ENCODE data around the gene BCL7C. TPM values are rescaled to one million over a fixed set of nuclear protein-coding genes. Genes with fewer than 3 reads are reported as not detected.

Gene BCL7C
- total RNA-seq, 2 donors from 2014 or later: 19.9 to 34.5 TPM

DNA sequence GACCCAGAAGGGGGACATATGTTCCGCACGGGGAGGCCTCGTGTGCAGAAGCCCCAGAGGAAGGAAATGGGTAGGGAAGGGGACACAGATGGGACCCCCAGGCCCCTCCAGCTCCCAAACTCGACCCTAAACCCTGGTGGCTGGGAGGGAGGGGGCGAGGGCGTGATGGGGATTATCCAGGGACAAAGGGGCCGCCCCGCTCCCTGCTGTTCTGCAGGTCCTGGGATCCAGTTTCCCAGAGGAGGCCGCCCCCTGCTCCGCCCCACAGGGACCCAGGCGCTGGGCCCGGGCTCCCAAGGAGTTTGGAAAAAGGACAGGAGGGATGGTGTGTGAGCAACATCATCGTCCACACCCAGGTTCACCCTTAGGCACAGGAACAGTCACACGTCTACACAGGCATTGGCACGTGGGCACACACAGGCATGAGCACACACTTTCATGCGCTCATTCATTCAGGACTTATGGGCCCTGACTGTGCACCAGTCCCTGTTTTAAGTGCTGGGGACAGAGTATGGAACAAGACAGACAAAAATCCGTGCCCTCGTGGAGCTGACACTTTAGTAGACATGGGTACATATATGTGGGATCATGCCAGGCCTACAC is 16.7 kb upstream of the BCL7C start:
- DNase-seq: no peak
- TF ChIP-seq CTCF (IDR thresholded peaks at IDR 0.05): no peak
- Histone ChIP-seq H3K36me3 (no peaks in the 10 kb centered on the region), H3K4me3 (no peak overlapping the region), H3K9ac (ENCODE audit: low read depth in 2 of 2, low read length in 2 of 2) (no peak overlapping the region), H3K4me1 (no peaks in the 10 kb centered on the region), H3K9me3 (no peaks in the 10 kb centered on the region), H3K27me3 (no peaks in the 10 kb centered on the region), H3K27ac (no peak overlapping the region)
- intact Hi-C loops (cut with DNase I): no loop called here

DNA sequence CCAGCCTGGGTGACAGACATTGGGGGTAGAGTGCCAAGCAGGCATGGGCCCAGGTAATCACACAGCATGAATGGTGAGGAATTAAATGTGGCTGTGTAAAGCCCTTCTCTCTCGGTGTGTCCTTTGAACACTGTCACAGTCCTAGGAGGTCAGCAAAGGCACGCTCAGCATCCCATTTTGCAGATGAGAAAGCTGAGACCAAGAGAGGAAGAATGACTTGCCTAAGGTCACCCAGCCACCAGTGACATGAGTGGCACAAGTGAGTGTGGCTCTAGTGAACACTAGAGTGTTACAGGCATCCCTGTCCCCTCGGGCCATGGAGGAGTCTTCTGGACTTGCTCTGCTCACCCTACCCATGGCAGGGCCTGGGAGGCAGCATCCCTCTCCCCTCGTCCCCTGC is 13.2 kb upstream of the BCL7C start:
- H3K4me1 ChIP-seq: no peaks in the 10 kb centered on the region
- H3K9me3 ChIP-seq: no peaks in the 10 kb centered on the region
- intact Hi-C loops (cut with DNase I): loop anchor here (10.0 kb wide), 1 partner anchor 202 kb away; no protein-coding TSS in a partner anchor
- no peaks in the 10 kb centered on the region for H3K36me3 ChIP-seq
- H3K9ac ChIP-seq (ENCODE audit: low read depth in 2 of 2, low read length in 2 of 2): no peak overlapping the region
- no peak for TF ChIP-seq CTCF (IDR thresholded peaks at IDR 0.05)
- H3K27ac ChIP-seq: no peak overlapping the region
- H3K4me3 ChIP-seq: no peak overlapping the region
- no peaks in the 10 kb centered on the region for H3K27me3 ChIP-seq
- no peak for DNase-seq

DNA sequence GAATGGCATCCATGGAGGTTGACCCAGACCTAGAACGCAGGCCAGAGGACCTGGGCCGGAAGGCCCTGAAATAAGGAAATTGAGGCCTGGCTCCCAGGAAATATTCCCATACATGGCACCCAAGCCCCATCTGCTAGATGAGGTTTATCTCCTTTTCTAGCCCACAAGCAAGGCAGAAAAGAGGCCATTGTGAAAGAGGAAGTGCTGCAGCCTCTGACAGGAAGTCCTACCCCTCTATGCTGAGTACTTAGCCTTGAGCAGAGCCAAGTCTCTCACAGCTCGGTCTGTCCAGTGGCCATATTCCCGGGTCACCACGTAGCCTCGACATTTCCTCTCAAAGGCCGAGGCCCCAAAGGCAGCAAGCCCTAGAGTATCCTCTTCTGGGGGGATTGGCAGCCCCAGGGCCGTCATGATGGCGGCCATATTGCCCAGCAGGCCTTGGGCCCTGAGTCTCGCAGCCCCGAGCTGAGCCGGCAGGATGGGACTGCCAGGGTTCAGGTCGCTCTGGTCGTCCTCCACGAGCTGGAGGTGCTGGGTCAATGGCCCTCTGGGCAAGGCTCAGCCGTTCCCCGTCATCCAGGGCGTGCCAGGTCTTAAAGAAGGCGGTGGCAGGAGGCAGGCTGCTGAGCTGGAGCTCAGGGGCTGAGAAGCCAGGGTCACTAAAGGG is 10.4 kb upstream of the BCL7C start:
- no peak overlapping the region for H3K9ac ChIP-seq (ENCODE audit: low read depth in 2 of 2, low read length in 2 of 2)
- H3K36me3 ChIP-seq: no peaks in the 10 kb centered on the region
- no peaks in the 10 kb centered on the region for H3K9me3 ChIP-seq
- TF ChIP-seq CTCF (IDR thresholded peaks at IDR 0.05): no peak
- intact Hi-C loops (cut with DNase I): loop anchor here (5.0 to 10.0 kb wide), 2 partner anchors 57 to 199 kb away; no protein-coding TSS in a partner anchor
- H3K4me1 ChIP-seq: no peaks in the 10 kb centered on the region
- no peak overlapping the region for H3K4me3 ChIP-seq
- DNase-seq: no peak
- H3K27me3 ChIP-seq: no peaks in the 10 kb centered on the region
- H3K27ac ChIP-seq: peak overlapping the region; percentile 16

DNA sequence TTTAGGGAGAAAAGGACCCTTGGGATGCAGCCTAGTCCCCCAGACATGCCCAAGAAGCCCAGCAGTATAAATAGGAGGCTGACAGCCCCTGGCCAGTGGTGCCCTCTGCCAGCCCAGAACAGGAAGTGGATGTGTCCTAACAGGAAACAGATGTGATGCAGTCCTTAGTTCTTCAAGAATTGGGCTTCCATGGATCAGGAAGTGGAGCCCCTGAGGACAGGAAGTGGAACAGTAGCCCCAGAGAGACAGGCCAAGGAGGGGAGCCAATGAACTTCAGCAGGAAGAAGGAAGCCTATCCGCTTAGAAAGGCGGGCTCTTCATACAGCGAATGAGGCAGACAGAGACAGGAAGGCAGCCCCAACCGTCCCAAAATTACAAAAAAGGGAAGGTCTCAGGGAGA is 9.7 kb upstream of the BCL7C start:
- intact Hi-C loops (cut with DNase I): loop anchor here (5.0 to 10.0 kb wide), 2 partner anchors 56 to 199 kb away; no protein-coding TSS in a partner anchor
- TF ChIP-seq CTCF (IDR thresholded peaks at IDR 0.05): no peak
- peak overlapping the region; percentile 16 for H3K27ac ChIP-seq
- no peaks in the 10 kb centered on the region for H3K9me3 ChIP-seq
- no peak for DNase-seq
- no peaks in the 10 kb centered on the region for H3K27me3 ChIP-seq
- no peak overlapping the region for H3K4me3 ChIP-seq
- H3K9ac ChIP-seq (ENCODE audit: low read depth in 2 of 2, low read length in 2 of 2): no peak overlapping the region
- H3K36me3 ChIP-seq: no peaks in the 10 kb centered on the region
- H3K4me1 ChIP-seq: no peaks in the 10 kb centered on the region

- Histone ChIP-seq H3K27ac (peak overlapping the region; percentile 84), H3K4me1 (no peaks in the 10 kb centered on the region), H3K9ac (ENCODE audit: low read depth in 2 of 2, low read length in 2 of 2) (peak overlapping the region; percentile 61 to 90), H3K4me3 (peak overlapping the region; percentile 55), H3K27me3 (no peaks in the 10 kb centered on the region), H3K36me3 (no peaks in the 10 kb centered on the region), H3K9me3 (no peaks in the 10 kb centered on the region)
- DNase-seq: no peak
- no peak for TF ChIP-seq CTCF (IDR thresholded peaks at IDR 0.05)
- intact Hi-C loops (cut with DNase I): loop anchor here (5.0 to 10.0 kb wide), 2 partner anchors 56 to 198 kb away; no protein-coding TSS in a partner anchor
Observed at GRCh38 chr16:30903002-30903401, 9.1 kb upstream of the BCL7C start.

All from colonic mucosa (tissue), 4 donors.